SH-SY5Y (cell line): Measurements from ENCODE around the gene DTWD2.

Source experiments
- GATA2 ChIP-seq: IDR thresholded peaks from 2 replicates; pipeline ENCODE4 v1.6.1; 2011; ENCODE audit warnings: mild to moderate bottlenecking, low read depth, low read length
- GATA3 ChIP-seq: IDR thresholded peaks from 2 replicates; pipeline ENCODE4 v1.6.1; 2011; ENCODE audit warnings: low read depth, mild to moderate bottlenecking, low read length, moderate library complexity

DNA sequence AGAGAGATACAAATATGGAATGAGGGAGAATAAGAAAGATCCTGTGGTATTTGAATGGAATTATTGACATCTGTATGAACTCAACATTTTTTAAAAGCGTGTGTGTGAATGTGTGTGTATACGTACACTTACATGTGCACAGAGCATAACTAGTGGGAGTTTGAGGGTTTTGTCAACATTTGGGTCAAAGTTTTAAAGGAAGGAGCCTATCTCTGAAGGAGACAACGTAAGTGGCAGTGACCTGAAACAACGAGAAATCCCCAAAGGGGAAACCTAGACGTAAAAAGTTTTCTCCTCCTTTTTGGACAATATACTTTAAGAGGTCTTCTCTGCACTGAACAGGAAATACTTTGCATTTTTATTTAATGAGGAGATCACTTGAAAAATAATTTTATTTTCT, 40.2 kb upstream of the DTWD2 start:
- no peak for TF ChIP-seq GATA2
- TF ChIP-seq GATA3 = no peak
